GM21423 (cell line): Measurements from ENCODE around the gene GJE1.
"Not testable (repeated sequence)": the region's sequence is repeated elsewhere in the genome, so short reads cannot be mapped to it uniquely, and the experiment has no call there.

Experiments
- ATAC-seq: cut with Tn5 transposase; IDR thresholded peaks from one replicate; pipeline ENCODE4 v1.9.1; 2021; ENCODE audit warnings: mild to moderate bottlenecking, moderate library complexity; ENCODE audit not compliant: unreplicated experiment

GJE1 gene

DNA sequence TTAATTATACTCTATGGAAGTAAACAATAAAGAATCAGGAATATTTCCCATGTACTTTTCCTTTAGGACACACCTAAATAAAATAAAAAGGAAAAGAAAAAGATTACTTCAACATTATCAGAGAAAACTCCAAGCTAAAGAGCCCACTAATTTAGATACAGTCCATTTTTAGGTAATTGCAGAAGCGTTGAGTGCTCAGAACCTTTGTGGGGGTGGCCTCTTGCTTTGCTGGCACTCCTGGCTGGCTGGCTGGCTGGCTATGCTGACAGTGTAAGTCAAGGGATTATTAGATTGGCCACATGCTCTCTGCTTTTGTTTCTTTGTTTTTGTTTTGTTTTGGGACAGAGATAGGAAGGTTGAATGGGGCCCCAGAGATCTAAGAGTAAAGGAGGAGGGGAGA is at the start of gene GJE1:
Gene GJE1 (plus strand): TSS at position 301 of the 400 bp plus-strand sequence. CDS start 234 bp downstream, outside the sequence.
- ATAC-seq, result no peak

- no peak for ATAC-seq
Observed at GRCh38 chr6:142087950-142088857, 44.5 kb upstream of the GJE1 start.

GRCh38 chr6:142088858-142089216 is 43.9 kb upstream of the GJE1 start:
- no peak for ATAC-seq

GRCh38 chr6:142104820-142105219 is 27.9 kb upstream of the GJE1 start:
- ATAC-seq, result not testable (repeated sequence)

GRCh38 chr6:142110820-142111219 is 21.9 kb upstream of the GJE1 start:
- ATAC-seq, result not testable (repeated sequence)

- ATAC-seq, result peak; percentile 60
Observed at GRCh38 chr6:142112451-142113061, 20.2 kb upstream of the GJE1 start.

DNA sequence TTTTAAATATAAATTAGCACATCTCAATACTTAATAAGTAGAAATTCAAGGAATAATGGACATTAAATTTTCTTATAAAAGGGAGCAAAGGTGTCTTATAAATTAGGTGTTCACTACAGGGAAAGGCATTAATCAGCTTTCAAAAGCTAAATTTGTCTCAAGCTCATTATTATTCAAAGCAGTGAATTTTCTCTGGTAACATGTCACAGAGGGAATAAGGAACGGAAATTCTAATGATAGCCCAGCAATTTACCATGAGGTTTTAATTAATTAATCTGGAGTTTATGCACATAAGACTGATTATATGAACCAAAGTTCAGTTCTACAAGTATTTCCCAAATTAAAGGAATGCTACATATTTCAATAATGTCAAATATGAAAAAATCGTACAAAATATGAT is 15.4 kb upstream of the GJE1 start:
- ATAC-seq, result no peak

- no peak for ATAC-seq
Observed at GRCh38 chr6:142118328-142118727, 14.4 kb upstream of the GJE1 start.

- ATAC-seq, result no peak
Observed at GRCh38 chr6:142118925-142119324, 13.8 kb upstream of the GJE1 start.

DNA sequence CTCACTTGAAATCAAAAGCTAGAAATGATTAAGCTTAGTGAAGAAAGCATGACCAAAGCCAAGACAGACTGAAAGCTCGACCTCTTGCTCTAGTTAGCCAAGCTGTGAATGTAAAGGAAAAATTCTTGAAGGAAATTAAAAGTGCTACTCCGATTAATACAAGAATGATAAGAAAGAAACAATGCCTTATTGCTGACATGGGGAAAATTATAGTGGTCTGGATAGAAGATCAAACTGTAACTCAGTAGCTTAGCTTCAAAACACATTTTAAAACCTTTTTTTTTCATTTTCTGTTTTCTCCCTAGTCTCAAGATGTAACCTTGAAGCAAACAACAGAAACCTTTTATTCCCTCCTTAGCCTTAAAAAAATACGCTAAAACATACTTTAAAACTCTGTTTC is 11.4 kb upstream of the GJE1 start:
- ATAC-seq, result no peak

GRCh38 chr6:142130814-142131213 is 1.9 kb upstream of the GJE1 start:
- no peak for ATAC-seq

GRCh38 chr6:142138876-142139275 is 6.2 kb downstream of the GJE1 start:
- no peak for ATAC-seq

DNA sequence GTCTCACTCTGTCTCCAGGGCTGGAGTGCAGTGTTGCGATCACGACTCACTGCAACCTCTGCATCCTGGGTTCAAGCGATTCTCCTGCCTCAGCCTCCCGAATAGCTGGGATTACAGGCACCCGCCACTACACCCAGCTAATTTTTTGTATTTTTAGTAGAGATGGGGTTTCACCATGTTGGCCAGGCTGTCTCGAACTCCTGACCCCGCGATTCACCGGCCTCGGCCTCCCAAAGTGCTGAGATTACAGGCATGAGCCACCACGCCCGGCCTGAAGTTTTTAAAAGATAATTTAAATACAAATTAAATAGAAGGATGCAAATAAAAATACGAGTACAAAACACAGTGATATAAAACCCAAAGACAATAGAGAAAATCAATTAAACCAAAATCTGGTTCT is 8.8 kb downstream of the GJE1 start:
- not testable (repeated sequence) for ATAC-seq

- peak; percentile 100 for ATAC-seq
Observed at GRCh38 chr6:142146828-142147662, 14.3 kb downstream of the GJE1 start, which contains the start of the genes NMBR and VTA1. Gene NMBR (minus strand): TSS chr6:142147122. CDS start chr6:142088658, 58,464 bp downstream. Gene VTA1 (plus strand): TSS chr6:142147263. CDS start chr6:142147288, 25 bp downstream.

- ATAC-seq, result no peak
Observed at GRCh38 chr6:142152746-142153145, 20.0 kb downstream of the GJE1 start.

- no peak for ATAC-seq
Observed at GRCh38 chr6:142153196-142153595, 20.5 kb downstream of the GJE1 start.

GRCh38 chr6:142154336-142154735 is 21.6 kb downstream of the GJE1 start:
- ATAC-seq, result no peak

- ATAC-seq, result no peak
Observed at GRCh38 chr6:142155091-142155490, 22.4 kb downstream of the GJE1 start.

- ATAC-seq, result peak; percentile 72
Observed at GRCh38 chr6:142155895-142156757, 23.4 kb downstream of the GJE1 start.

DNA sequence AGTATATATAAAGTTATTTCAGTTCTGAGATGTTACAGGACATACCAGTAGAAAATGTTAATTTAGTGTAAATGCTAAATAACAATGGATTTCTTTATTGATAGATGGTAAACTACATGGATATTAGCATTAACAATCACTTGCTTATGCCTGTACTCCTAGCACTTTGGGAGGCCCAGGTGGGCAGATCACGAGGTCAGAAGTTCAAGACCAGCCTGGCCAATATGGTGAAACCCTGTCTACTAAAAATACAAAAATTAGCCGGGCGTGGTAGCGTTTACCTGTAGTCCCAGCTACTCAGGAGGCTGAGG is 24.0 kb downstream of the GJE1 start:
- ATAC-seq, result not testable (repeated sequence)
